ENCODE results near the gene PNLIPRP3.

Gene PNLIPRP3

GRCh38 chr10:116510565-116510964 is 82.9 kb downstream of the PNLIPRP3 start:
- H3K4me3 Mint-ChIP-seq, result no peak overlapping the region
- H3K4me1 Mint-ChIP-seq (ENCODE audit: low read depth), result no peaks in the 10 kb centered on the region

GRCh38 chr10:116511365-116511764 is 83.7 kb downstream of the PNLIPRP3 start:
- no peak overlapping the region for H3K27ac Mint-ChIP-seq
- no peaks in the 10 kb centered on the region for H3K4me1 Mint-ChIP-seq (ENCODE audit: low read depth)
- H3K4me3 Mint-ChIP-seq, result no peak overlapping the region
- H3K9me3 Mint-ChIP-seq, result no peaks in the 10 kb centered on the region
- DNase-seq (ENCODE audit: low spot score), result no peak
- no peaks in the 10 kb centered on the region for H3K36me3 Mint-ChIP-seq (ENCODE audit: low read depth)
- H3K27me3 Mint-ChIP-seq (ENCODE audit: low read depth), result no peaks in the 10 kb centered on the region

More at GRCh38 chr10:116510565-116510964, 82.9 kb downstream of the PNLIPRP3 start:
- H3K27me3 Mint-ChIP-seq (ENCODE audit: low read depth), result no peaks in the 10 kb centered on the region
- no peaks in the 10 kb centered on the region for H3K9me3 Mint-ChIP-seq
- no peak for DNase-seq (ENCODE audit: low spot score)
- no peak overlapping the region for H3K27ac Mint-ChIP-seq
- H3K36me3 Mint-ChIP-seq (ENCODE audit: low read depth), result no peaks in the 10 kb centered on the region

GRCh38 chr10:116521424-116522290 is 94.0 kb downstream of the PNLIPRP3 start:
- H3K36me3 Mint-ChIP-seq (ENCODE audit: low read depth), result no peaks in the 10 kb centered on the region
- H3K4me1 Mint-ChIP-seq (ENCODE audit: low read depth), result no peaks in the 10 kb centered on the region
- H3K27me3 Mint-ChIP-seq (ENCODE audit: low read depth), result no peaks in the 10 kb centered on the region
- no peak for DNase-seq (ENCODE audit: low spot score)
- H3K27ac Mint-ChIP-seq, result no peak overlapping the region
- no peak overlapping the region for H3K4me3 Mint-ChIP-seq
- H3K9me3 Mint-ChIP-seq, result no peaks in the 10 kb centered on the region

- no peaks in the 10 kb centered on the region for H3K4me1 Mint-ChIP-seq (ENCODE audit: low read depth)
- DNase-seq (ENCODE audit: low spot score), result no peak
- no peaks in the 10 kb centered on the region for H3K27me3 Mint-ChIP-seq (ENCODE audit: low read depth)
- H3K4me3 Mint-ChIP-seq, result no peak overlapping the region
- H3K9me3 Mint-ChIP-seq, result no peaks in the 10 kb centered on the region
- no peaks in the 10 kb centered on the region for H3K36me3 Mint-ChIP-seq (ENCODE audit: low read depth)
- H3K27ac Mint-ChIP-seq, result no peak overlapping the region
Observed at GRCh38 chr10:116522803-116523381, 95.2 kb downstream of the PNLIPRP3 start.

- H3K27me3 Mint-ChIP-seq (ENCODE audit: low read depth), result no peaks in the 10 kb centered on the region
- no peak overlapping the region for H3K4me3 Mint-ChIP-seq
- DNase-seq (ENCODE audit: low spot score), result no peak
- no peaks in the 10 kb centered on the region for H3K4me1 Mint-ChIP-seq (ENCODE audit: low read depth)
- no peaks in the 10 kb centered on the region for H3K36me3 Mint-ChIP-seq (ENCODE audit: low read depth)
- H3K27ac Mint-ChIP-seq, result no peak overlapping the region
- no peaks in the 10 kb centered on the region for H3K9me3 Mint-ChIP-seq
Observed at GRCh38 chr10:116524736-116525135, 97.1 kb downstream of the PNLIPRP3 start.

DNA sequence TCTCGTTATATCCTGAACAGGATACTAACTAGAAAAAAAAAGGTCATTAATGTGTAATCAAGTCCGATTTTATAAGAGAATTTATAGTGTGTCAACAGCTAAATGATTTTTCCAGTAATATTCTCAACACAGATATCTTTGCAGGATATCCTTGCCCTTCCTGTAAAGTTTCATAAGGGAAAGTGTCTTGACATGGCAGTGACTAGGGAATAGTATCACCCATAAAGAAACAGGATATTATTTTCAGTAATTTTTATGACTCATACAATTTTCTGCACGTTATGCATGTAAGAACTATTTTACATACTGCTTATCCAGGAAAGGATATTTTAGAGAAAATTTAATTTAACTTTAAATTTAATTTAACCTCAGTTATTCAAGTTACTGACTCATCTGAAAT is 98.6 kb downstream of the PNLIPRP3 start:
- H3K36me3 Mint-ChIP-seq (ENCODE audit: low read depth), result no peaks in the 10 kb centered on the region
- H3K9me3 Mint-ChIP-seq, result no peaks in the 10 kb centered on the region
- H3K27me3 Mint-ChIP-seq (ENCODE audit: low read depth), result no peaks in the 10 kb centered on the region
- no peak overlapping the region for H3K27ac Mint-ChIP-seq
- DNase-seq (ENCODE audit: low spot score), result no peak
- H3K4me3 Mint-ChIP-seq, result no peak overlapping the region
- no peaks in the 10 kb centered on the region for H3K4me1 Mint-ChIP-seq (ENCODE audit: low read depth)
